Left hindlimb (tissue), 1 donor: ENCODE results near the gene TNRC6B.
"Not testable (repeated sequence)": the region's sequence is repeated elsewhere in the genome, so short reads cannot be mapped to it uniquely, and the experiment has no call there.

ENCODE experiments used
- DNase-seq: peaks from one replicate; pipeline ENCODE4 v3.0.0-alpha.2; 2018

TNRC6B gene

GRCh38 chr22:40213478-40213877 lies 35.8 kb downstream of the TNRC6B start:
- no peak for DNase-seq

- no peak for DNase-seq
Measured at GRCh38 chr22:40215266-40215665, 37.5 kb downstream of the TNRC6B start.

GRCh38 chr22:40216041-40216756 lies 38.5 kb downstream of the TNRC6B start:
- no peak for DNase-seq

GRCh38 chr22:40218152-40218551 lies 40.4 kb downstream of the TNRC6B start:
- DNase-seq = no peak

GRCh38 chr22:40218723-40219294 lies 41.1 kb downstream of the TNRC6B start:
- no peak for DNase-seq

GRCh38 chr22:40220316-40221054 lies 42.8 kb downstream of the TNRC6B start:
- DNase-seq = peak; percentile 45

GRCh38 chr22:40221055-40221414 lies 43.3 kb downstream of the TNRC6B start:
- no peak for DNase-seq

- DNase-seq = not testable (repeated sequence)
Measured at GRCh38 chr22:40222979-40223378, 45.3 kb downstream of the TNRC6B start.

GRCh38 chr22:40224702-40225101 lies 47.0 kb downstream of the TNRC6B start:
- DNase-seq = no peak

- DNase-seq = no peak
Measured at GRCh38 chr22:40226620-40227019, 48.9 kb downstream of the TNRC6B start.

- DNase-seq = no peak
Measured at GRCh38 chr22:40231618-40232313, 54.0 kb downstream of the TNRC6B start.

GRCh38 chr22:40232624-40233023 lies 54.9 kb downstream of the TNRC6B start:
- no peak for DNase-seq

GRCh38 chr22:40233886-40234285 lies 56.2 kb downstream of the TNRC6B start:
- no peak for DNase-seq

GRCh38 chr22:40234658-40235057 lies 56.9 kb downstream of the TNRC6B start:
- no peak for DNase-seq

- DNase-seq = no peak
Measured at GRCh38 chr22:40235308-40235707, 57.6 kb downstream of the TNRC6B start.

GRCh38 chr22:40236131-40236665 lies 58.5 kb downstream of the TNRC6B start:
- DNase-seq = no peak

- DNase-seq = no peak
Measured at GRCh38 chr22:40237241-40237640, 59.5 kb downstream of the TNRC6B start.

- no peak for DNase-seq
Measured at GRCh38 chr22:40237788-40238424, 60.2 kb downstream of the TNRC6B start.

GRCh38 chr22:40238425-40239344 lies 61.0 kb downstream of the TNRC6B start:
- no peak for DNase-seq

- no peak for DNase-seq
Measured at GRCh38 chr22:40239345-40239683, 61.6 kb downstream of the TNRC6B start.

GRCh38 chr22:40240160-40240559 lies 62.4 kb downstream of the TNRC6B start:
- DNase-seq = no peak

- no peak for DNase-seq
Measured at GRCh38 chr22:40240686-40241085, 63.0 kb downstream of the TNRC6B start.
